ENCODE data around the gene FGF12.
A peak's percentile ranks its signal among the peaks of the same experiment; 100 is the strongest.

FGF12 gene

GRCh38 chr3:192249516-192249915 lies 477.8 kb downstream of the FGF12 start:
- DNase-seq, result no peak

- DNase-seq, result no peak
These were observed 480.3 kb downstream of the FGF12 start for GRCh38 chr3:192246847-192247559.

- DNase-seq, result no peak
These were observed 482.8 kb downstream of the FGF12 start for GRCh38 chr3:192244591-192244990.

GRCh38 chr3:192239956-192240355 lies 487.4 kb downstream of the FGF12 start:
- no peak for DNase-seq

GRCh38 chr3:192237992-192238608 lies 489.2 kb downstream of the FGF12 start:
- no peak for DNase-seq

- DNase-seq, result no peak
These were observed 497.5 kb downstream of the FGF12 start for GRCh38 chr3:192229866-192230265.

GRCh38 chr3:192224634-192225155 lies 502.6 kb downstream of the FGF12 start:
- DNase-seq, result no peak

- DNase-seq, result no peak
These were observed 503.5 kb downstream of the FGF12 start for GRCh38 chr3:192223815-192224214.

- no peak for DNase-seq
These were observed 506.4 kb downstream of the FGF12 start for GRCh38 chr3:192220915-192221314.

- no peak for DNase-seq
These were observed 507.4 kb downstream of the FGF12 start for GRCh38 chr3:192219926-192220325.

GRCh38 chr3:192216067-192216466 lies 511.3 kb downstream of the FGF12 start:
- DNase-seq, result no peak

GRCh38 chr3:192212979-192213378 lies 514.4 kb downstream of the FGF12 start:
- DNase-seq, result no peak

- no peak for DNase-seq
These were observed 515.0 kb downstream of the FGF12 start for GRCh38 chr3:192212335-192212734.

GRCh38 chr3:192207651-192208050 lies 519.7 kb downstream of the FGF12 start:
- DNase-seq, result no peak

GRCh38 chr3:192207239-192207638 lies 520.1 kb downstream of the FGF12 start:
- no peak for DNase-seq

GRCh38 chr3:192194085-192194484 lies 533.3 kb downstream of the FGF12 start:
- DNase-seq, result no peak

- peak; percentile 36 for DNase-seq
These were observed 539.0 kb downstream of the FGF12 start for GRCh38 chr3:192188218-192188835.

GRCh38 chr3:192187485-192188051 lies 539.8 kb downstream of the FGF12 start:
- DNase-seq, result no peak

- no peak for DNase-seq
These were observed 540.8 kb downstream of the FGF12 start for GRCh38 chr3:192186498-192186897.

GRCh38 chr3:192186045-192186444 lies 541.3 kb downstream of the FGF12 start:
- no peak for DNase-seq

- DNase-seq, result no peak
These were observed 544.2 kb downstream of the FGF12 start for GRCh38 chr3:192183109-192183508.

- no peak for DNase-seq
These were observed 546.2 kb downstream of the FGF12 start for GRCh38 chr3:192181151-192181550.

GRCh38 chr3:192177383-192177782 lies 550.0 kb downstream of the FGF12 start:
- no peak for DNase-seq

- no peak for DNase-seq
These were observed 553.1 kb downstream of the FGF12 start for GRCh38 chr3:192174283-192174682.

Data from activated CD4-positive, CD25-positive, alpha-beta regulatory T cell treated with anti-CD3 and anti-CD28 coated beads, Interleukin-2, amount 50 U/mL, for 72 hours (primary cell).